ENCODE measurements around the gene SMARCB1.

The SMARCB1 gene

GRCh38 chr22:23752750-23753149 is 34.0 kb upstream of the SMARCB1 start:
- TF ChIP-seq CTCF (IDR thresholded peaks at IDR 0.05; ENCODE audit: low read depth, low read length, missing control alignments), result no peak
- H3K4me3 ChIP-seq (ENCODE audit: low read depth, low read length), result no peak overlapping the region
- no peak for DNase-seq (ENCODE audit: low read depth)
- in situ Hi-C loops (cut with HindIII; ENCODE audit: low sequenced_read_pairs), result no loop called here

GRCh38 chr22:23753385-23753784 is 33.4 kb upstream of the SMARCB1 start:
- H3K4me3 ChIP-seq (ENCODE audit: low read depth, low read length), result no peak overlapping the region
- in situ Hi-C loops (cut with HindIII; ENCODE audit: low sequenced_read_pairs), result no loop called here
- DNase-seq (ENCODE audit: low read depth), result no peak
- TF ChIP-seq CTCF (IDR thresholded peaks at IDR 0.05; ENCODE audit: low read depth, low read length, missing control alignments), result no peak

GRCh38 chr22:23754220-23754919 is 32.4 kb upstream of the SMARCB1 start, which contains the start of gene VPREB3:
Gene VPREB3 (minus strand): TSS chr22:23754425. CDS start chr22:23754363, 62 bp downstream.
- no peak for DNase-seq (ENCODE audit: low read depth)
- in situ Hi-C loops (cut with HindIII; ENCODE audit: low sequenced_read_pairs), result no loop called here
- H3K4me3 ChIP-seq (ENCODE audit: low read depth, low read length), result no peak within 1 kb of the TSS
- no peak for TF ChIP-seq CTCF (IDR thresholded peaks at IDR 0.05; ENCODE audit: low read depth, low read length, missing control alignments)

GRCh38 chr22:23754980-23755636 is 31.7 kb upstream of the SMARCB1 start:
- no peak for TF ChIP-seq CTCF (IDR thresholded peaks at IDR 0.05; ENCODE audit: low read depth, low read length, missing control alignments)
- no peak overlapping the region for H3K4me3 ChIP-seq (ENCODE audit: low read depth, low read length)
- no peak for DNase-seq (ENCODE audit: low read depth)
- in situ Hi-C loops (cut with HindIII; ENCODE audit: low sequenced_read_pairs), result no loop called here

DNA sequence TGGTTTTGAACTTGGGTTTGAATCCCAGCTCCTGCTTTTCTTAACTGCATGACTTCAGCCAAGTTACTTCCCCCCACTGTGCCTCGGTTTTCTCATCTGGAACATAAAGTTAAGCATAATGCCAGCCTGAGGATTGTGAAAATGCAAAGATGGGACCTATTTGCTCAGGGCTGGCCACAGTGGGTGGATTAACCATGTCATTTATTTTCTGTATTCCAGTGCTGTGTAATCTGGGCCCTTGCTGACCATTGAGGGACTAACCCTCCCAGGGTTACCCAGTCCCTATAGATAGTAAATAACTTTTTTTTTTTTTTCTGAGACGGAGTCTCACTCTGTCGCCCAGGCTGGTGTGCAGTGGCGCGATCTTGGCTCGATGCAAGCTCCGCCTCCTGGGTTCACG is 31.1 kb upstream of the SMARCB1 start:
- DNase-seq (ENCODE audit: low read depth), result no peak
- H3K4me3 ChIP-seq (ENCODE audit: low read depth, low read length), result no peak overlapping the region
- no peak for TF ChIP-seq CTCF (IDR thresholded peaks at IDR 0.05; ENCODE audit: low read depth, low read length, missing control alignments)
- in situ Hi-C loops (cut with HindIII; ENCODE audit: low sequenced_read_pairs), result no loop called here

GRCh38 chr22:23756891-23757290 is 29.9 kb upstream of the SMARCB1 start:
- in situ Hi-C loops (cut with HindIII; ENCODE audit: low sequenced_read_pairs), result no loop called here

More at GRCh38 chr22:23756891-23757290, 29.9 kb upstream of the SMARCB1 start:
- H3K4me3 ChIP-seq (ENCODE audit: low read depth, low read length), result no peak overlapping the region
- DNase-seq (ENCODE audit: low read depth), result no peak
- TF ChIP-seq CTCF (IDR thresholded peaks at IDR 0.05; ENCODE audit: low read depth, low read length, missing control alignments), result no peak
